Measurements from ENCODE around the gene ZNF232.

GRCh38 chr17:5127910-5128309, 16.2 kb upstream of the ZNF232 start:
- no peak for TF ChIP-seq POLR2AphosphoS5 (IDR thresholded peaks at IDR 0.05; ENCODE audit: insufficient read depth in 1 of 2, low read depth in 1 of 2)
- TF ChIP-seq, protein P1, sequence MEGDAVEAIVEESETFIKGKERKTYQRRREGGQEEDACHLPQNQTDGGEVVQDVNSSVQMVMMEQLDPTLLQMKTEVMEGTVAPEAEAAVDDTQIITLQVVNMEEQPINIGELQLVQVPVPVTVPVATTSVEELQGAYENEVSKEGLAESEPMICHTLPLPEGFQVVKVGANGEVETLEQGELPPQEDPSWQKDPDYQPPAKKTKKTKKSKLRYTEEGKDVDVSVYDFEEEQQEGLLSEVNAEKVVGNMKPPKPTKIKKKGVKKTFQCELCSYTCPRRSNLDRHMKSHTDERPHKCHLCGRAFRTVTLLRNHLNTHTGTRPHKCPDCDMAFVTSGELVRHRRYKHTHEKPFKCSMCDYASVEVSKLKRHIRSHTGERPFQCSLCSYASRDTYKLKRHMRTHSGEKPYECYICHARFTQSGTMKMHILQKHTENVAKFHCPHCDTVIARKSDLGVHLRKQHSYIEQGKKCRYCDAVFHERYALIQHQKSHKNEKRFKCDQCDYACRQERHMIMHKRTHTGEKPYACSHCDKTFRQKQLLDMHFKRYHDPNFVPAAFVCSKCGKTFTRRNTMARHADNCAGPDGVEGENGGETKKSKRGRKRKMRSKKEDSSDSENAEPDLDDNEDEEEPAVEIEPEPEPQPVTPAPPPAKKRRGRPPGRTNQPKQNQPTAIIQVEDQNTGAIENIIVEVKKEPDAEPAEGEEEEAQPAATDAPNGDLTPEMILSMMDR (IDR thresholded peaks at IDR 0.05), result no peak
